HCT116 (cell line): ENCODE data around the gene CROT. TPM values are rescaled to one million over a fixed set of nuclear protein-coding genes. Genes with fewer than 3 reads are reported as not detected.

Source experiments
- ATAC-seq: fragments of 200-7000 bp; cut with Tn5 transposase; 2 replicates; pipeline ENCODE4 v1.9.1; 2020; ENCODE audit warnings: mild to moderate bottlenecking, moderate library complexity
- BruUV-seq: library from RNA; stranded (reverse); fragments of 400-500 nt; replicated peaks from 2 replicates; lab custom pipeline; 2021; lab: Mats Ljungman, UMichigan
- CTCF ChIA-PET: fragments of 300-600 bp; sonication (Branson Sonifier 250); formaldehyde crosslinking; loops from one replicate; lab custom pipeline; 2021; ENCODE audit warnings: antibody characterized with exemption; lab: Charles Lee
- POLR2A ChIA-PET: fragments of 300-600, 350-600 bp; sonication (Branson Sonifier 250); formaldehyde crosslinking; loops from one replicate; lab custom pipeline; 2021; ENCODE audit warnings: antibody characterized with exemption; lab: Charles Lee
- RAD21 ChIA-PET, 2 experiments: fragments of 300-600 bp; sonication (Branson Sonifier 250); formaldehyde crosslinking; loops; one replicate each; lab custom pipeline; 2023; ENCODE audit warnings: low total read pairs in 2 of 2; ENCODE audit not compliant: uncharacterized antibody in 2 of 2, unreplicated experiment in 2 of 2, low non-redundant PET in 1 of 2; lab: Charles Lee
- DNase-seq: peaks from one replicate; pipeline ENCODE4 v3.0.0-alpha.2; 2010; ENCODE audit warnings: low read depth, low spot score
- H2AFZ ChIP-seq: fragments of 200-600 bp; shearing (Covaris generic), sonication (generic); 2 replicates; pipeline ENCODE4 v1.6.1; 2017; ENCODE audit warnings: low read depth, mixed run types, mixed read lengths, antibody characterized with exemption, low read length; ENCODE audit not compliant: poor library complexity, severe bottlenecking
- H3K27ac ChIP-seq: 2 replicates; pipeline ENCODE4 v1.5.1; 2012; ENCODE audit warnings: low read depth, low read length
- H3K27me3 ChIP-seq: fragments of 200-600 bp; sonication (generic); 2 replicates; pipeline ENCODE4 v1.6.1; 2016; ENCODE audit warnings: mixed run types, low read length, mixed read lengths; ENCODE audit not compliant: insufficient read depth
- H3K36me3 ChIP-seq, 2 experiments: fragments of 200-500 bp in 1 of 2; fragments of 200-600 bp in 1 of 2; sonication (Bioruptor generic) in 1 of 2; sonication (generic) in 1 of 2; 2 replicates each; pipeline versions ENCODE4 v1.5.1 to v1.6.1; 2014 to 2016; ENCODE audit warnings: low read length in 2 of 2, inconsistent platforms in 1 of 2, mixed read lengths in 1 of 2, mixed run types in 1 of 2; ENCODE audit not compliant: insufficient read depth in 2 of 2, control insufficient read depth in 1 of 2
- H3K4me1 ChIP-seq, 2 experiments: fragments of 200-600 bp in 1 of 2; sonication (generic) in 1 of 2; 2 replicates each; pipeline versions ENCODE4 v1.5.1 to v1.6.1; 2012 to 2017; ENCODE audit warnings: low read length in 2 of 2, inconsistent platforms in 1 of 2, mild to moderate bottlenecking in 1 of 2, mixed read lengths in 1 of 2, mixed run types in 1 of 2, moderate library complexity in 1 of 2; ENCODE audit not compliant: insufficient read depth in 2 of 2, control insufficient read depth in 1 of 2
- H3K4me2 ChIP-seq: fragments of 200-600 bp; sonication (generic); 2 replicates; pipeline ENCODE4 v1.6.1; 2017; ENCODE audit warnings: mixed run types, low read length, mixed read lengths
- H3K4me3 ChIP-seq, 2 experiments: fragments of 200-600 bp in 1 of 2; sonication (generic) in 1 of 2; replicated peaks in 1 of 2; 2 replicates each; pipeline ENCODE4 v1.5.1; 2011 to 2016; ENCODE audit warnings: low read length in 2 of 2, control low read depth in 1 of 2, low read depth in 1 of 2, mild to moderate bottlenecking in 1 of 2, mixed read lengths in 1 of 2, mixed run types in 1 of 2
- H3K79me2 ChIP-seq: fragments of 200-600 bp; sonication (generic); 2 replicates; pipeline ENCODE4 v1.6.1; 2017; ENCODE audit warnings: mild to moderate bottlenecking, mixed run types, low read length, moderate library complexity, mixed read lengths; ENCODE audit not compliant: insufficient read depth
- H3K9ac ChIP-seq: fragments of 200-600 bp; sonication (generic); 2 replicates; pipeline ENCODE4 v1.6.1; 2016; ENCODE audit warnings: low read length, mixed read lengths
- H3K9me2 ChIP-seq: fragments of 200-600 bp; sonication (generic), shearing (Covaris generic); 2 replicates; pipeline ENCODE4 v1.6.1; 2017; ENCODE audit warnings: mixed run types, mild to moderate bottlenecking, moderate library complexity; ENCODE audit not compliant: insufficient read depth
- H3K9me3 ChIP-seq, 2 experiments: fragments of 200-500 bp in 1 of 2; fragments of 200-600 bp in 1 of 2; sonication (Bioruptor generic) in 1 of 2; sonication (generic) in 1 of 2; 2 replicates each; pipeline ENCODE4 v1.6.1; 2014 to 2017; ENCODE audit warnings: low read length in 2 of 2, mixed read lengths in 2 of 2, inconsistent platforms in 1 of 2, low read depth in 1 of 2, mild to moderate bottlenecking in 1 of 2, mixed run types in 1 of 2, moderate library complexity in 1 of 2; ENCODE audit not compliant: control insufficient read depth in 1 of 2, insufficient read depth in 1 of 2
- H4K20me1 ChIP-seq: fragments of 200-600 bp; sonication (generic), shearing (Covaris generic); 2 replicates; pipeline ENCODE4 v1.6.1; 2017; ENCODE audit warnings: mixed run types, mild to moderate bottlenecking, moderate library complexity; ENCODE audit not compliant: insufficient read depth
- ATF3 ChIP-seq: IDR thresholded peaks from 2 replicates; pipeline ENCODE4 v1.6.1; 2012
- CBX3 ChIP-seq: IDR thresholded peaks from 2 replicates; pipeline ENCODE4 v1.6.1; 2012; ENCODE audit warnings: low read depth
- CEBPB ChIP-seq: IDR thresholded peaks from 2 replicates; pipeline ENCODE4 v1.6.1; 2012; ENCODE audit warnings: low read depth
- CTCF ChIP-seq, 3 experiments: fragments of 200-600 bp in 1 of 3; sonication (generic) in 1 of 3; IDR thresholded peaks in 2 of 3; conservative IDR thresholded peaks in 1 of 3; 2 replicates each; pipeline ENCODE4 v1.5.1; 2012 to 2017; ENCODE audit warnings: low read depth in 2 of 3, low read length in 2 of 3, antibody characterized with exemption in 1 of 3, borderline replicate concordance in 1 of 3, control low read depth in 1 of 3, mild to moderate bottlenecking in 1 of 3, mixed read lengths in 1 of 3, mixed run types in 1 of 3, moderate library complexity in 1 of 3; ENCODE audit not compliant: insufficient read depth in 1 of 3
- EGR1 ChIP-seq: IDR thresholded peaks from 2 replicates; pipeline ENCODE4 v1.6.1; 2012; ENCODE audit warnings: low read depth
- ELF1 ChIP-seq: IDR thresholded peaks from 2 replicates; pipeline ENCODE4 v1.6.1; 2012; ENCODE audit warnings: low read depth, borderline replicate concordance
- EZH2 ChIP-seq: fragments of 200-600 bp; sonication (generic); IDR thresholded peaks from 2 replicates; pipeline ENCODE4 v1.6.1; 2017; ENCODE audit warnings: antibody characterized with exemption, mixed run types
- FOSL1 ChIP-seq: IDR thresholded peaks from 2 replicates; pipeline ENCODE4 v1.6.1; 2012; ENCODE audit warnings: low read depth
- JUND ChIP-seq: IDR thresholded peaks from 2 replicates; pipeline ENCODE4 v1.6.1; 2012
- MAX ChIP-seq: IDR thresholded peaks from 2 replicates; pipeline ENCODE4 v1.6.1; 2012
- POLR2A ChIP-seq: IDR thresholded peaks from 2 replicates; pipeline ENCODE4 v1.7.0; 2011; ENCODE audit warnings: borderline replicate concordance; ENCODE audit not compliant: insufficient read depth, insufficient read length; ENCODE audit errors: extremely low read depth
- POLR2AphosphoS5 ChIP-seq: IDR thresholded peaks from 2 replicates; pipeline ENCODE4 v1.6.1; 2011; ENCODE audit warnings: mild to moderate bottlenecking, low read depth, low read length, moderate library complexity
- RAD21 ChIP-seq: IDR thresholded peaks from 2 replicates; pipeline ENCODE4 v1.6.1; 2012; ENCODE audit warnings: low read depth, mild to moderate bottlenecking
- SP1 ChIP-seq: IDR thresholded peaks from 2 replicates; pipeline ENCODE4 v1.6.1; 2012; ENCODE audit warnings: low read depth
- TCF7L2 ChIP-seq: IDR thresholded peaks from 2 replicates; pipeline ENCODE4 v1.7.0; 2011; ENCODE audit warnings: borderline replicate concordance, inconsistent platforms; ENCODE audit not compliant: insufficient read depth, insufficient read length; ENCODE audit errors: extremely low read depth
- YY1 ChIP-seq: IDR thresholded peaks from 2 replicates; pipeline ENCODE4 v1.6.1; 2011; ENCODE audit warnings: low read length, low read depth, moderate library complexity, mild to moderate bottlenecking; ENCODE audit not compliant: insufficient replicate concordance; ENCODE audit errors: extremely low read depth
- ZBTB33 ChIP-seq: IDR thresholded peaks from 2 replicates; pipeline ENCODE4 v1.6.1; 2011; ENCODE audit warnings: mild to moderate bottlenecking, low read length, moderate library complexity; ENCODE audit not compliant: insufficient replicate concordance; ENCODE audit errors: extremely low read depth
- ZNF274 ChIP-seq: fragments of 200-500 bp; sonication (Bioruptor generic); IDR thresholded peaks from 2 replicates; pipeline ENCODE4 v1.6.1; 2014; ENCODE audit warnings: mild to moderate bottlenecking, low read depth, low read length, inconsistent platforms
- intact Hi-C: fragments of 100-400 bp; cut with micrococcal nuclease; formaldehyde crosslinking; loops from 2 replicates; pipeline ENCODE4 v1.10.0; 2022
- total RNA-seq: library from RNA; stranded (reverse); gene quantifications from one replicate; pipeline ENCODE4 v1.2.1, GENCODE V29; 2021; ENCODE audit not compliant: unreplicated experiment

The CROT gene
- total RNA-seq, 1 experiment from 2014 or later = 0.07 TPM

- Histone ChIP-seq H3K27me3 (no peaks in the 10 kb centered on the region), H3K4me2 (no peak overlapping the region), H3K4me1 (no peaks in the 10 kb centered on the region), H4K20me1 (no peaks in the 10 kb centered on the region), H3K9me2 (no peaks in the 10 kb centered on the region), H2AFZ (no peak overlapping the region), H3K4me3 (no peak overlapping the region), H3K27ac (no peak overlapping the region), H3K36me3 (no peaks in the 10 kb centered on the region), H3K9me3 (no peaks in the 10 kb centered on the region), H3K79me2 (no peaks in the 10 kb centered on the region), H3K9ac (no peak overlapping the region)
- RAD21 ChIA-PET = no interaction called here
- no peak for DNase-seq
- POLR2A ChIA-PET = no interaction called here
- BruUV-seq = no TSS peak
- intact Hi-C loops = no loop called here
- CTCF ChIA-PET = no interaction called here
- TF ChIP-seq EZH2 (no peak), YY1 (no peak), MAX (no peak), EGR1 (no peak), TCF7L2 (no peak), FOSL1 (no peak), POLR2AphosphoS5 (no peak), CBX3 (no peak), ELF1 (no peak), POLR2A (no peak), RAD21 (no peak), ZBTB33 (no peak), ZNF274 (no peak), SP1 (no peak), CTCF (IDR thresholded peaks at IDR 0.05 in 2 of 3, conservative IDR thresholded peaks at IDR 0.05 in 1 of 3; ENCODE audit: borderline replicate concordance in 1 of 3, insufficient read depth in 1 of 3, low read depth in 2 of 3, low read length in 2 of 3) (no peak), CEBPB (no peak), JUND (no peak), ATF3 (no peak)
- no peak for ATAC-seq
Observed at GRCh38 chr7:87344446-87344845, 1.0 kb upstream of the CROT start.
